ENCODE results near the gene CAGE1. TPM values are rescaled to one million over a fixed set of nuclear protein-coding genes. Genes with fewer than 3 reads are reported as not detected.
A peak's percentile ranks its signal among the peaks of the same experiment; 100 is the strongest.

The CAGE1 gene
- total RNA-seq, 3 donors from 2014 or later: 0.09 TPM; not detected in 2

DNA sequence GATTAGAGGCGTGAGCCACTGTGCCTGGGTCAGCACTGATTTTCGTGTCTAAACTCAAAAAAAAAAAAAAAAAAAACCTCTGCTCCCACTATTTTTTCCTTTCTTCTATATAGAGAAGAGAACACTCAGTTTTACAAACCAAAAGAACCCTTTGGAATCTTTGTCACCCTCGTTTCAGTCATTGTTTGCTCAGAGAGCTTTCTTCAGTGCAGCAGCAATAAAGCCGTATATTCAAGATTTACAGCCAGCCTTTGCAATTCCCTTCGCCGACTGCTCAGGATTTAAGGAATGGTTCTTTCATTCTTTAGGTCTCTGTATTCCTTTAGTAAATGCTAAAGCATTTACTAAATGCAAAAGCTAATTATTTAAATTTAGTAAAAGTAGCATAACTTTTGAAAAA is 20.2 kb upstream of the CAGE1 start:
- peaks cover 8% of the 10 kb centered on the region for H3K36me3 ChIP-seq (ENCODE audit: low read depth)
- peak; percentile 74 for ATAC-seq
- peaks cover 9% of the 10 kb centered on the region for H3K4me1 ChIP-seq (ENCODE audit: low read depth)
- DNase-seq: peak in 1 of 3 donors; percentile 22
- no peaks in the 10 kb centered on the region for H3K9me3 ChIP-seq
- intact Hi-C loops (cut with DNase I, micrococcal nuclease): loop anchor here in 1 of 2 donors (10.0 kb wide), 1 partner anchor 185 kb away; the partner anchor contains the start of gene SNRNP48
- TF ChIP-seq, protein P1, sequence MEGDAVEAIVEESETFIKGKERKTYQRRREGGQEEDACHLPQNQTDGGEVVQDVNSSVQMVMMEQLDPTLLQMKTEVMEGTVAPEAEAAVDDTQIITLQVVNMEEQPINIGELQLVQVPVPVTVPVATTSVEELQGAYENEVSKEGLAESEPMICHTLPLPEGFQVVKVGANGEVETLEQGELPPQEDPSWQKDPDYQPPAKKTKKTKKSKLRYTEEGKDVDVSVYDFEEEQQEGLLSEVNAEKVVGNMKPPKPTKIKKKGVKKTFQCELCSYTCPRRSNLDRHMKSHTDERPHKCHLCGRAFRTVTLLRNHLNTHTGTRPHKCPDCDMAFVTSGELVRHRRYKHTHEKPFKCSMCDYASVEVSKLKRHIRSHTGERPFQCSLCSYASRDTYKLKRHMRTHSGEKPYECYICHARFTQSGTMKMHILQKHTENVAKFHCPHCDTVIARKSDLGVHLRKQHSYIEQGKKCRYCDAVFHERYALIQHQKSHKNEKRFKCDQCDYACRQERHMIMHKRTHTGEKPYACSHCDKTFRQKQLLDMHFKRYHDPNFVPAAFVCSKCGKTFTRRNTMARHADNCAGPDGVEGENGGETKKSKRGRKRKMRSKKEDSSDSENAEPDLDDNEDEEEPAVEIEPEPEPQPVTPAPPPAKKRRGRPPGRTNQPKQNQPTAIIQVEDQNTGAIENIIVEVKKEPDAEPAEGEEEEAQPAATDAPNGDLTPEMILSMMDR (IDR thresholded peaks at IDR 0.05): no peak
- no peak overlapping the region for H3K4me3 ChIP-seq

DNA sequence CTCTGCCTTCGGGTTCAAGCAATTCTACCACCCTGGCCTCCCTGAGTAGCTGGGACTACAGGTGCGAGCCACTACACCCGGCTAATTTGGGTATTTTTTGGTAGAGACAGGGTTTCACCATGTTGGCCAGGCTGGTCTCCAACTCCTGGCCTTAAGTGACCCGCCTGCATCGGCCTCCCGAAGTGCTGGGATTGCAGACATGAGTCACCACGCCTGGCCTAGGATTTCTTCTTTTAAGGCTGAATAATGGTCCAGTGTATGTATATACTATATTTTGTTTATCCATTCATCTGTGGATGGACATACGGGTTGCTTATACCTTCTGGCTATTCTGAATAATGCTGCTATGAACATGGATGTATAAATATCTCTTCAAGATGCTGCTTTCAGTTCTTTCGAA is 17.2 kb upstream of the CAGE1 start:
- TF ChIP-seq, protein P1 (IDR thresholded peaks at IDR 0.05): no peak
- Histone ChIP-seq H3K9me3 (no peaks in the 10 kb centered on the region), H3K36me3 (ENCODE audit: low read depth) (peaks cover 8% of the 10 kb centered on the region), H3K4me3 (no peak overlapping the region), H3K4me1 (ENCODE audit: low read depth) (no peaks in the 10 kb centered on the region)
- no peak for DNase-seq
- no peak for ATAC-seq
- intact Hi-C loops (cut with DNase I, micrococcal nuclease): loop anchor here in 1 of 2 donors (10.0 kb wide), 1 partner anchor 188 kb away; the partner anchor contains the start of gene SNRNP48

DNA sequence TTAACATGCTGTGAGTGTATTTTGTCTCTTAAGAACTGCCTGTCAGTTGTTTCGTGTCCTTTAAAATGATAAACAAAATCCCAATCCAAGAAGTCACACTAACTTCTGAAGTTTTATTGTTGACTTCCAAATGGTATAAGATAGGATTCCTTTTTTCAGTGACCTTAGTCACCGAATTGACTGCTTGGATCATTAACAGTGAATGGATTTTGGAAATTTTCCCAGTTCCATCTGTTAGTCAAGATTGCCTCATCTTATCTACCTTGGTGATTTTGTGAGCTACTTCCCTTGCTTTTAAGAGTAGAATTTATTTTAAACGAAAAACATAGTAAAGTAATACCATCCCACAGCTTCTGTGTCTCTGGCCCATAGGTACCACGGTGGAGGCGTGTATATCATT is 15.0 kb upstream of the CAGE1 start:
- intact Hi-C loops (cut with DNase I, micrococcal nuclease): loop anchor here in 1 of 2 donors (10.0 kb wide), 1 partner anchor 190 kb away; the partner anchor contains the start of gene SNRNP48
- Histone ChIP-seq H3K36me3 (ENCODE audit: low read depth) (peaks cover 8% of the 10 kb centered on the region), H3K9me3 (no peaks in the 10 kb centered on the region), H3K4me3 (no peak overlapping the region), H3K4me1 (ENCODE audit: low read depth) (no peaks in the 10 kb centered on the region)
- DNase-seq (no peak), ATAC-seq (no peak)
- TF ChIP-seq, protein P1 (IDR thresholded peaks at IDR 0.05): no peak

DNA sequence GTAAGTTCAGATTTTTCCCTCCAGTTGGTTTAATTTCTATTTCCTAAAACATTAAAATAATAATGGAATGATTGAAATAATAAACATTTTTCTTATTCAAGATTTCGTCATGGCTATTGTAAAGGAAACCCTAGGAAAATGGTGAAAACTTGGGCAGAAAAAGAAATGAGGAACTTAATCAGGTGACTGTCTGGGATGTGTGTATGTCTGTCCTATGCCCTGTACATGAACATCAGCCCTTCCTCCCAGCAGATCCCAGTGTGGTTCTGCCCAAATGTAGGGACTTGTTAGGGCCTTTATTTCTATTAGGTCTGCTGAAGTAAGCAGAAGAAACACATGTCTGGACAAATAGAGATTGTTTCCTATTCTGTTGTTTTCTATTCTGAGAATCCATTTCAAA is 13.2 kb upstream of the CAGE1 start:
- DNase-seq: no peak
- Histone ChIP-seq H3K4me1 (ENCODE audit: low read depth) (no peaks in the 10 kb centered on the region), H3K4me3 (no peak overlapping the region), H3K9me3 (no peaks in the 10 kb centered on the region), H3K36me3 (ENCODE audit: low read depth) (peaks cover 8% of the 10 kb centered on the region)
- ATAC-seq: no peak
- intact Hi-C loops (cut with DNase I, micrococcal nuclease): loop anchor here in 1 of 2 donors (10.0 kb wide), 1 partner anchor 192 kb away; the partner anchor contains the start of gene SNRNP48
- TF ChIP-seq, protein P1 (IDR thresholded peaks at IDR 0.05): no peak

DNA sequence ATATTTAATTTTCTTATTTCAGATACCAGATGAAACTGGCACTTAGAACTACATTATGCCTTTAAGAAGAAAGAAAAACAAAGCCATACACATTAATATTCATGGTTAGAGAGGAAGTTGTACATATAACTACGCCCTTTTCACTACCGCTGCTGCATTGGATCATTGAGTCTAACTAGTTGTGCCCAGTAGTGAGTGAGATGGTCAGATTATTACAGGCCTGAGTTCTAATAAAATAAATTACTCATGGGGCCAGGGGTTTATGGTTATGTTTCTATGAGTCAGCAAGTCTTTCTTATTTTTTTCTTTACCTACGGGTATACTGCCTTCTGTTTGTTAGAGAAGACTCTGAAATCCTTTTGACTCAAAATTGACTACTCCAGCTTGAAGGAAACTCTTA is 11.5 kb upstream of the CAGE1 start:
- Histone ChIP-seq H3K4me1 (ENCODE audit: low read depth) (no peaks in the 10 kb centered on the region), H3K9me3 (no peaks in the 10 kb centered on the region), H3K4me3 (no peak overlapping the region), H3K36me3 (ENCODE audit: low read depth) (no peaks in the 10 kb centered on the region)
- DNase-seq (no peak), ATAC-seq (peak; percentile 19)
- intact Hi-C loops (cut with DNase I, micrococcal nuclease): loop anchor here in 1 of 2 donors (10.0 kb wide), 1 partner anchor 194 kb away; the partner anchor contains the start of gene SNRNP48
- TF ChIP-seq, protein P1 (IDR thresholded peaks at IDR 0.05): no peak

Measured in mucosa of descending colon (tissue), 3 donors.